ENCODE measurements around the gene GRK6. TPM values are rescaled to one million over a fixed set of nuclear protein-coding genes. Genes with fewer than 3 reads are reported as not detected.

GRK6 gene
- total RNA-seq, 1 donor from 2014 or later, result 137 TPM

DNA sequence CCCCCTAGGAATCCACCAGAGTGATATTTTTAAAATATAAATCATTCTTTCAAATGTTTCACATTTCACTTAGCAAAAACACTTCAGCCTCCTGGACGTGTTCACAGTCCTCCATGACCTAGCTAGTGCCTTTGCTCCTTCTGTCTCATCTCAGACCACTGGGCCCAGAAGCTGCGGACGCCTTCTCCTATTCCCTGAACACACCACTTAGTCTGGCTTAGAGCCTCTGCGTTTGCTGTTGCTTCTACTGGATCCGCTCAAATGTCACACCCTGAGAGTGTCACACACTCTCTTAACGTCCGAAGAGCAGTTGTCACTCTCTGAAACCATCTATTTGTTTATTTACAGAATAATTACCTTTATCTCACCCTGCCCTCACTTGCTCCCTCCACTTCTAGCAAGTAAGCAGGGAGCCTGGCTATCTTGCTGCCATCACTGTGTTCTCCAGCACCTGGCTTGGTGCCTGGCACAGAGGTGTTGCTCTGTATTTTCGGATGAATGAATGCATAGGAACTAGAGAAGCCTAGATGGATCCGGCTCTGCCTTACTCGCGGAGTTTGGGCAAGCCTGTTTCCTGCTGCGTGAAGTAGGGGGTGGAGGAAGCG is 1.2 kb upstream of the GRK6 start:
- intact Hi-C loops (cut with micrococcal nuclease), result loop anchor here (1.0 to 5.0 kb wide), 4 partner anchors 21 to 1036 kb away; partner anchors contain the start of genes HIGD2A, LMAN2, NOP16 and RNF44

DNA sequence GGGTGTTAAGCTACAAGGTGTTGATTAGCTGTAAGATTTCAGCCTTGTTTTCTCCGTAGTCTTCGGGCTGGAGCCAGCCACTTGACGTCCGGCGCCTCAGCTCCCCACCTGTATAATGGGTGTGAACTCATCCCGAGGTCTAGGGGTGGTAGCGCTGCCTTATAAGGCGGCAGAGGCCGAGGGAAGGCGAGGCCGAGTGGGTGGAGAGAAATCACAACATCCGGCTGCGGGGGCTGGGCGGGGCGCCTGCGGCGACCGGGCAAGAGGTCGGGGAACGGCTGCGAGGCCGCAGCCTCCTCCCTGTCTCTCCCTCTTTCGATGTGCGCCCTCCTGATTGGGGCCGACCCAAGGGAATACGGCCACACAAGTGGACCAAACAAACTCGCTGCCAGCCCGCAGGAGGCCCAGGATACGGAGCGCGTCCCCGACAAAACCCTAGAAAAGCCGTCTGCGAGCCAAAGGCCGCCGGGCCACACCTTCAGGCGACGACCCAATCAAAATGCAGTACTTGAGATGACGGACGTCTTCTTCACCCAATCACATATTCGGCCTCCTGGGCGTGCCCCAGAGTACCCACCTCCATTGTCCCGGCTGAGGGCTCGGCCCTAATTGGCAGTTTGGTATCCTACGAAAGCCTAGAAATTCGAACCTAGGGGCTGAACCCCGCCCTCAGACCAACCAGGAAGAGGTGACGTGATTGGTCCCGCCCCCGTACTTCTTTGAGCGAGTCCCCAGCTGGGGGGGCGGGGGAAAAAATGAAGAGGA is 493 bp upstream of the GRK6 start:
- intact Hi-C loops (cut with micrococcal nuclease), result loop anchor here (1.0 to 5.0 kb wide), 14 partner anchors 22 to 1037 kb away; partner anchors contain the start of genes HIGD2A, LMAN2, NOP16 and PDLIM7

DNA sequence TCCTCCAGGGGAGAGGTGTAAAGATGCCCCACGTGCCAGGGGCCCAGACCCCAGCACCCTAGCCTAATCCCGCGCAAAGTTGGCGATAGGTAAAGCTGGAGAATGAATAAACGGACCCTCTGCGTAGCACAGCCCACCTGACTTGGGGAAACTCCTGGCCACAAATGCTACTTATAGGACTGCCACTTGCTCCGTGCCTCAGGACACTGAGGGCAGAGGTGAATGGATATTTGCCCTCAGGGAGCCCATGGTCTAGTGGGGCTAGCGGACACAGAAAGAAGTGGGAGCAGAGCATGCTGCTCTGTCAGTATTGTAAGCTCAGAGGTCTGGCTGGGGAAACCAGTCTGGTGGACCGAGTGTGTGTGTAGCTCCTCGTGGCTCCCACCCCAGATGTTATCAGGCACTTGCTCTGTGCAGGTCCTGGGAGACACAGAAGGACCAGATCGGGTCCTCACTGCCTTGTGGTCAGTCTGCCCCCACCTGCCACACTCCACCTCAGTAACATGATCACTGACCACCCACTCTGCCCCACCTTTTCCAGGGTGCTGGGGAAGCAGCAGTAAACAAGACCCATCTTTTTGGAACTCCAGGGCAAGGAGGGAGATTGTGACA is 841 bp downstream of the GRK6 start:
- intact Hi-C loops (cut with micrococcal nuclease), result loop anchor here (2.0 to 5.0 kb wide), 4 partner anchors 71 to 890 kb away; partner anchors contain the start of genes PRELID1, RAB24, RGS14 and RNF44

DNA sequence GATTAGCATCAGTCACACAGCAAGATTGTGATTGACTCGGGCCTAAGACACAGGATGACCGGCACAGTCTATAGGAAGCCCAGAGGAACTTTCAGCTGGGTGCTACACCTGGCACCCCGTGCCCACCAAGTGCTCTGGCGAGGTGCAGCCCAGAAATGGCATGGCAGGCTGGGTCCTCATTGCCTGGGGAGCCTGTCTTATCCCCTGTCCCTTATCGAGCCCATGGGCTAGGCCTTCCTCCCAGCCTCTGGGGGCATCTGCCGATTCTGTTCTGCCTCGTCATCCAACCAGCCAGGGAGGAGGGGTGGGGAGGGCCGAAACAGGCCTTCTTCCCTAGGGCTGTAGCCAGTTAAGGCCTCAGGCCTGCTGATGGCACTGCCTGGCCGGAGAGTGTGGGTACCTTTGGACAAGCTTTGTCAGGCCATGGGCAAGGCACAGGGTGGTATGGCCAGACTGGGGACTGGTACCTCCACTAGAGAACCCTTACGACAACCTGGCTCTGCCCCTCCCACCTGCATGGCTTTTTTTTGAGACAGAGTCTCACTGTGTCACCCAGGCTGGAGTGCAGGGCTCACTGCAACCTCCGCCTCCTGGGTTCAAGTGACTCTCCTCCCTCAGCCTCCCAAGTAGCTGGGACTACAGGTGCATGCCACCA is 1.6 kb downstream of the GRK6 start:
- intact Hi-C loops (cut with micrococcal nuclease), result loop anchor here (2.0 to 5.0 kb wide), 4 partner anchors 71 to 891 kb away; partner anchors contain the start of genes PRELID1, RAB24, RGS14 and RNF44

DNA sequence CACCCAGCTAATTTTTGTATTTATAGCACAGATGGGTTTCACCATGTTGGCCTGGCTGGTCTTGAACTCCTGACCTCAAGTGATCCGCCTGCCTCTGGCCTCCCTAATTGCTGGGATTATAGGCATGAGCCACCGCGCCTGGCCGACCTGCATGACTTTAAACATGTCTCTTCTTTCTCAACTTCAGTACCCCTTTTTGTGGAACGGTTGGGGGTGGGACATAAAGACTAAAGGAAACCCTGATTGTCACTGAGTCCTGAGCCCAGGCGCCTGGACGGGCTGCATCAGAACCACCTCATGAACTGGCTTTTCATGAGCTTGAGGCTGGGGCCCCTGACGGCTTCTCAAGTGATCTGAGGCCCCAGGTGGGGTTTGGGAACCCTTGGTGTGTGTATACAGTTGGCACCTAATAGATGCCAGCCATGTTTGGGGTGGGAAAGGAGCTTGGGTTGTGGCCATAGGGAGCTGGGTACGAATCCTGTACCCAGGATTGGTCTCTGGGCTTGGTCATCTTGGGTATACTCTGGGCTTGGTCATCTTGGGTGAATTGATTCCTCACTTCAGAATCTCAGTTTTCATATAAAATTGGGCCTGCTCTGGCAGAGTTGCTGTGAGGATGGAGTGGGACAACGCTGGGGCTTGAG is 2.2 kb downstream of the GRK6 start:
- intact Hi-C loops (cut with micrococcal nuclease), result loop anchor here (1.0 to 5.0 kb wide), 2 partner anchors 17 to 891 kb away; partner anchors contain the start of gene RNF44

DNA sequence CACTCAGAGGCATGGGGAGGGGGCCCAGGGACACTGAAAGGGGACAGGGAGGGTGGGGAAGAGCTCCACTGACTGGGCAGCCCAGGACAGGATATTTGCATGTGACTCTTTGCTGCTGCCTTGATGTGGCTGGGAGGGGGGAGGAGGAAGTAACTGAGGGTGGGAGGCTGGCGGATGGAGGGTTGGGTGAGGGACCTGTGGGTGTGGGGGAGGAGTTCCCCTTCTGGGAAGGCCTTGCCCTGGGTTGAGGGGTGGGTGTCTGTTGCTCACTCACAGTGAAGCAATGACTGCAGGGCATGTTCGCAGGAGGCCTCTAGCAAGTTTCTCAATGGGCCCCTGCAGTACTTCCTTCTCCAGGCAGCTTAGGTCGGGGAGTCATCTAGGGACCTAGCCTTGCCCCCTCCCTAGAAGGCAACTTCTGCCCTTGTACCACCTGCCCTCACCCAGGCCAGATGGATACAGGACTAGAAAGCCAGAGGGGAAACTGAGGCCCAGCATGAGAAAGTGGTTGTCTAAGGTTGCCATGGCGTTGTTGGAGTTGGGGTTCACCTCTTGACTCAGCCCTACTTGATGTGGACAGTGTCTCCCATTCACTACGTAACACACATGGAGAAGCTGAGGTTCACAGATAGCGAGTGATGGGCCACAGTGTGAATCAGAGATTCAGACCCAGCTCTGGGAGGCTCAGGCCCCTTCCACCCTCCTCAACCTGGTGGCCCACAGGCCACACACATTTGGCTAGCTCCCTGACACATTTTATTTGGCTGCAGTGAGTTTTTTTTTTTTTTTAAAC is 3.0 kb downstream of the GRK6 start:
- intact Hi-C loops (cut with micrococcal nuclease), result loop anchor here (1.0 to 5.0 kb wide), 2 partner anchors 16 to 892 kb away; partner anchors contain the start of gene RNF44

DNA sequence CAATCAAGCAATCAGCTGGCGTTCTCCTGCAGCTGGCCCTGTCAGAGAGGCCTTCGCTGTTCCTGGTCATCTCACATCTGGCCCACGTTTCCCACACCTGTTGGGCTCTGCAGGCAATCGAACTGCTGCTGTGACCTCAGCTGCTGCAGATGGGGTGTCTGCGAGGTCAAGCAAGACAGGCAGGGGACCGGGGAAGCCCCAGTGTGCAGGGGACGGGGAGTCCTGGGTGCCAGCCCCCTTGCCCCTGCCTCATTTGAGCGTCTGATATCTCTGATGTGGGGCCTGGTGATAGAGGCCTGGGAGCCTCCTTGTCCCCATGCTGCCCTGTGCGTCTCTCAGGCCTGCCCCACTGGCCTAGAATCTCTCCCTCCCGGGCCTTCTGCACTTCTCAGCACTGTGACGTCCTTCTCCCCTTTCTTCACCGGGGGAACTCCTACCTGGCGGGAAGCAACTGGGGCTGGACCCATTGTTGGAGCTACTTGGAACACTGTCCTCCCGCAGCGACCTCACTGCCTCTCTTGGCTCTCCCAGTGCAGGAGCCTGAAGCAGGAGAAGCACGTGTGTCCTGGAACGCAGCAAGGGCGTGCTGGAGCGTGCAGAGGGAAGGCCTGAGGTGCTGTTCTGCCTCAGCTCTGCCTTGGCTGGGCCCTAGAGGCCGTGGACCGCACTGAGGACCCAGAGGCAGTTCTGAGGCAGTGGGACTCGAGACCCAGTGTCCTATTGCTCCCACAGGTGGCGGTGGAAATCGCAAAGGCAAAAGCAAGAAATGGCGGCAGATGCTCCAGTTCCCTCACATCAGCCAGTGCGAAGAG is 3.9 kb downstream of the GRK6 start:
- intact Hi-C loops (cut with micrococcal nuclease), result no loop called here

DNA sequence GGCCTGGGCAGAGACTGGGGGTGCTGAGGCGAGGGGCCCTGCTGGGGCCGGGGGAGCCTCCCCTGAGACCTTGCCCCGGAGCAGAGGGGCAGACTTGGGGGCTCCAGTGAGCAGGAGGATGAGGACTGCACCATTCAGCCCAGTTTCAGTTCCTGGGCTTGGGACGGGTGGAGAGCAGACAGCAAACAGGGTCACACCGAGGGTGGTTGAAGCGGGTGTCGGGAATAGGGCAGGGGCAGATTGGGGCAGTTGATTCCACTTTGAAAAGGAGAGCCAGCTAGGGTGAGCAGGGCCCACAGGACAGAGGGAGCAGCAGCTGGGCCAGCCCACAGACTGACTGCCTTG is 4.5 kb downstream of the GRK6 start:
- intact Hi-C loops (cut with micrococcal nuclease), result no loop called here

DNA sequence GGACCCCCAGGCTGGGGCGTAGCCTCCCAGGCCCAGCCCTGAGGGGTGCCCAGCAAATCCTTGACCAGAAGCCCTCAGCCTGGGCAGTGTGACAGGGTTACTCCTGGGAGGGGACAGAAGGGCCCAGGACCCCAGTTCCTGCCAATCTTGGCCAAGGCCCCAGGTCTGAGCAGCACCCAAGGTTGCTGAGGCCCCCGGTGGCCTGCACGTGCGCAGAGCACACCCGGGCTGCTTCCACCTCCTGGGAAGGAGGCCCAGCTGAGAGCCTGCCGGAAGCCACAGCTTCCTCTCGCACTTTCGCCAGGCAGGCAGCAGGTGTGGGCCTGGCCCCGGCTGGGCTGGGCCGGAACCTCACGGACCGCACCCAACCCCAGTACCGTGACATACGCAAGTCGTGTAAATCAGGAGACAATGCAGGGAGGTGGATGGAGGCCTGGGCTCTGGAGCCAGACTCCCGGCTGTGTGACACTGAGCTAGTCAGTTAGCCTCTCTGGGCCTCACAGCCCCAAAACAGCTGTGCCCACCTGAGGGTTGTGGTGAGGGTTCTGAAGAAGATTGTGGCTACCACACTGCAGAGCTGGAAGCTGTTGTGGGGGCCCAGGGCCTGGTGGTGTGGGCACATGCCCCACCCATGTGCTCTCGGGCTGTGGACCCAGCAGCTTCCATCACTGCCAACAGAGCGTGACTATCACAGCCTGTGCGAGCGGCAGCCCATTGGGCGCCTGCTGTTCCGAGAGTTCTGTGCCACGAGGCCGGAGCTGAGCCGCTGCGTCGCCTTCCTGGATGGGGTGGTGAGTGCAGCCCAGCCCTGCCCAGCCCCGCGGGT is 5.1 kb downstream of the GRK6 start:
- intact Hi-C loops (cut with micrococcal nuclease), result no loop called here

DNA sequence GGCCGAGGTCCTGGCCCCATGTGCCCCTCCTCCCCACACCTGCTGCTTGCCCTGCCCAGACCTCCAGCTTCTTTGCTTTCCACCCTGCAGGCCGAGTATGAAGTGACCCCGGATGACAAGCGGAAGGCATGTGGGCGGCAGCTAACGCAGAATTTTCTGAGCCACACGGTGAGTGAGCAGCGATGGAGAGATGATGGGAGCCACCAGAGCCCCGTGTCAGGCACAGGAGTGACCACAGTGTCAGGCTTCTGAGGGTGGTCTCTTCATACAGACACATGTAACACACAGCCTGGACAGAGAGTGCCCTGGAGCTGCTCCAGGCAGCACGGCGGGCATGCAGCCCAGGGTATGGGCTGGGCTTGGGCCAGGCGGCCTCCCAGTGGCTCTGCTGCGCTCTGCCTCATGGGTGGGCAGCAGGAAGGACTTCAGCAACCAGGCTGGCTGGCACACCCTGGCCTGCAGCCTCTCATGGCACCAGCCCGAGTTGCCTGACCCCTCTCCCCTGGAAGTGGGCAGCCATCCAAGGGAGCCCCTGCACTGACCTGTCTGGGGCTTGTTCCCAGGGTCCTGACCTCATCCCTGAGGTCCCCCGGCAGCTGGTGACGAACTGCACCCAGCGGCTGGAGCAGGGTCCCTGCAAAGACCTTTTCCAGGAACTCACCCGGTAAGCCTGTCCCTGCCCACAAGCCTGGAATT is 5.8 kb downstream of the GRK6 start:
- intact Hi-C loops (cut with micrococcal nuclease), result no loop called here

DNA sequence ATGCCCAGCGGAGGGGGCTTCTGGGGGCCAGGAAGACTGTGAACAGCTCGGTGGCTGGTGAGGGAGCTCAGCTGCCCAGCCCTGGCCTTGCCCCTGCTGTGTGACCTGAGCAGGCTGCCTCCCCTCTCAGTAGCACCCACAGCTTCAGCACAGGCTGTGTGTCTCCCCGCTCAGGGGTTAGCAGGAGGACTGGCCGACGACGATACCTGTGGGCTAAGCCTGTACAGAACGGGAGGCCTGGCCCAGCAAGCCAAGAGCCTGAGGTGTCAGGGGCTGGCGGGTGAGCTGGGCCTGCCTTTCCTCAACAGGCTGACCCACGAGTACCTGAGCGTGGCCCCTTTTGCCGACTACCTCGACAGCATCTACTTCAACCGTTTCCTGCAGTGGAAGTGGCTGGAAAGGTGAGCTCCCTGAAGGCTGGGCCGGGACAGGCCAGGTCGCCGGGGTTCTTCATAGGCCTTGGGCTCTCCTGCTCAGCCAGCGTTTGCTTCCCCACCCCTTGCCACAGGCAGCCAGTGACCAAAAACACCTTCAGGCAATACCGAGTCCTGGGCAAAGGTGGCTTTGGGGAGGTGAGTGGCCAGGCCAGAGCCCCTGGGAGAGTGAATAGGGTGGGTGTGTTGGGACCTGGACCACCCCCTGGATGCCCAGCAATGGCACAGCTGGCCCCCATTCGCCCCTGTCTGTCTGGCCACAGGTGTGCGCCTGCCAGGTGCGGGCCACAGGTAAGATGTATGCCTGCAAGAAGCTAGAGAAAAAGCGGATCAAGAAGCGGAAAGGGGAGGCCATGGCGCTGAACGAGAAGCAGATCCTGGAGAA is 6.6 kb downstream of the GRK6 start:
- intact Hi-C loops (cut with micrococcal nuclease), result no loop called here

DNA sequence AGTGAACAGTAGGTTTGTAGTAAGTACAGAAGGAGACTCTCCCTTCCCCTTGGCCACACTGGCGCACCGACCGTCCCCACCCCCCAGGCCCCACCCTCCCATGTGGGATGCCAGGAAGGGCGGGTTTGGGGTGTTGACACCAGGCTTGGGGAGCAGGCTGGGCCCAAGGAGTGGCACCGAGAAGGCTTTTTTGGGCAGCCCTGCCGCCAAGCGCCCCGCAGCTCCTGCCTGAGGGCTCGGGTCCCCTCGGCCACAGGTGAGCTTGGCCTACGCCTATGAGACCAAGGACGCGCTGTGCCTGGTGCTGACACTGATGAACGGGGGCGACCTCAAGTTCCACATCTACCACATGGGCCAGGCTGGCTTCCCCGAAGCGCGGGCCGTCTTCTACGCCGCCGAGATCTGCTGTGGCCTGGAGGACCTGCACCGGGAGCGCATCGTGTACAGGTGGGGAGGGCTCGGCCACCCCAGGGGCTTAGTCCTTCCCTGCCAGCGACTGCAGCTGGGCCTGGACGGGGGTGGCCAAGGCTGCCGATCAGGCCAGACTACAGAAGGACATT is 7.3 kb downstream of the GRK6 start:
- intact Hi-C loops (cut with micrococcal nuclease), result no loop called here

DNA sequence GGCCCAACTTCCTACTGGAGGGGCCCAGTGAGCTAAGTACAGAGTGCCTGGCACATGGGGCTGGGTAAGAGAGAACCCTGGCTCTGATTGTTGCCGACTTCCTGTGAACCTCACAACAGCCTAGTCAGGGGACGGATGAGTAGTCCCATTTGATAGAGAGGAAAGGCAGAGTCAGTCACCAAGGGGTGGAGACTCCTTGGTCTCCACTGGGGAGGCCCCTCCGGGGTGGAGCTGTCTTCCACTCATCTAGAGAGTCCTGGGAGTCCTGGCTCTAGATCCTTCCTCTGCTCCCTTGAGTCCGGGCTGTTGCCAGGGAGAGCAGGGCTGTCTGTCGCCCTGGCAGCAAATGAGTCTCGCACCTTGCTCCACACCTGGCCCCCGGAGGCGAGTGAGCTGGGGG is 8.0 kb downstream of the GRK6 start:
- intact Hi-C loops (cut with micrococcal nuclease), result no loop called here

DNA sequence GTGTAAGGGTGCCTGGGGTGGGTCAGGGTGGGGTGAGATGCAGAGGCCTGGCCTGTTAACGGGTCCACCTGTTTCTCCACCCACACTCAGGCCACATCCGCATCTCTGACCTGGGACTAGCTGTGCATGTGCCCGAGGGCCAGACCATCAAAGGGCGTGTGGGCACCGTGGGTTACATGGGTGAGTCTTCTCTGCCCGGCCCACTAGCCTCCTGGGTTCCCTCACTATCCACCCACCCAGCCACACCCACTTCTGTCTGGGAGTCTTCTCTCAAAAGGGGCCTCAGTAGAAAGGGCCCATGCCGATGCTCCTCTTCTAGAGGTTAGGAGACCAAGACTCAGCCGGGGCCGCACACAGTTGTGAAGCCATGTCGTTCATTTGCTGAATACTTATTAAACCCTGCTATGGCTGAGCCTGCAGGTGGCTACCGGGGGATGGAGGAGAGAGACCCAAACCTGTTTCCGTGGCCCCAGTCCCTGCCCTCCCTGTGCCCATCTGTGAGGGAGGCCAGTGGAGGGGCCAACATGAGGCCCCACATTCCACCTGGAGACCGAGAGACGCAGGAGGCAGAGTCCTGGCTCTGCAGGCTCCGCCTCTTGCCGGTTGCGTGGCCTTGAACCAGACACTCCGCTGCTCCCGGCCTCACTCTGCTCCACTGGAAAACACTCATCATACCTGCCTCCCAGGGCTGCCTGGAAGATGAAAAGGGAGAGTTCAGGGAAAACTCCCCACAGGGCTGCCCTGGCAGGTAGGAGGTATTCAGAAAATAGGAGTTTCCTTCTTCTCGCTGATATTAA is 8.7 kb downstream of the GRK6 start:
- intact Hi-C loops (cut with micrococcal nuclease), result no loop called here

DNA sequence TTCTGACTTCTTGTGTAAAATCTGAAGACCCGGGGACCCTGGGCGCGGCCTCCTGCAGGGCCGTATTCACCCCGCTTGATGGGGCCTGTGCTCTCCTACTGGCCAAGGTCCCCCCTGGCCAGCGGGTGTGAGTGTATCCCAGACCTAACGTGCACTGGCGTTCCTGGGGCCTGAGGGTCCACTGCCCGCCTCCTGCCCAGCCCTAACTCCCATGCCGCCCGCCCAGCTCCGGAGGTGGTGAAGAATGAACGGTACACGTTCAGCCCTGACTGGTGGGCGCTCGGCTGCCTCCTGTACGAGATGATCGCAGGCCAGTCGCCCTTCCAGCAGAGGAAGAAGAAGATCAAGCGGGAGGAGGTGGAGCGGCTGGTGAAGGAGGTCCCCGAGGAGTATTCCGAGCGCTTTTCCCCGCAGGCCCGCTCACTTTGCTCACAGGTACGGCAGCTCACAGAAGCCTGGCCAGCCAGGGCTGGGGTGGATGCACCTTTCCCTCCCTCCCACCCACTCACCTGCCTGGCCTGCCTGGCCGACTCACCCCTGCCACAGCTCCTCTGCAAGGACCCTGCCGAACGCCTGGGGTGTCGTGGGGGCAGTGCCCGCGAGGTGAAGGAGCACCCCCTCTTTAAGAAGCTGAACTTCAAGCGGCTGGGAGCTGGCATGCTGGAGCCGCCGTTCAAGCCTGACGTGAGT is 9.5 kb downstream of the GRK6 start:
- intact Hi-C loops (cut with micrococcal nuclease), result no loop called here

All from T-helper 1 cell treated with Interleukin-12 subunit alpha and Interleukin-12 subunit beta and Interleukin-4 antibody, amounts not matched to agents 30 ng/mL and 1 ng/mL, for 36 hours (primary cell).